Sigmoid colon (tissue), 7 donors: ENCODE data around the gene PLXNA4. TPM values are rescaled to one million over a fixed set of nuclear protein-coding genes. Genes with fewer than 3 reads are reported as not detected.

Experiments used
- DNase-seq: peaks from one replicate; pipeline ENCODE4 v3.0.0-alpha.2; 2019
- H3K27ac ChIP-seq, 4 donors: fragments of 200-600 bp; sonication (generic); one replicate each; pipeline ENCODE4 v1.5.1; 2016 to 2019; ENCODE audit warnings: mild to moderate bottlenecking in 1 of 4
- H3K27me3 ChIP-seq, 3 donors: fragments of 200-600 bp; sonication (generic); one replicate each; pipeline ENCODE4 v1.5.1; 2019; ENCODE audit warnings: mild to moderate bottlenecking in 1 of 3
- H3K36me3 ChIP-seq, 4 donors: fragments of 200-600 bp; sonication (generic); one replicate each; pipeline ENCODE4 v1.5.1; 2016 to 2019
- H3K4me1 ChIP-seq, 4 donors: fragments of 200-600 bp; sonication (generic); one replicate each; pipeline ENCODE4 v1.5.1; 2017 to 2019
- H3K4me3 ChIP-seq, 4 donors: fragments of 200-600 bp; sonication (generic); one replicate each; pipeline ENCODE4 v1.5.1; 2017 to 2019; ENCODE audit warnings: mild to moderate bottlenecking in 2 of 4, moderate library complexity in 1 of 4
- H3K9me3 ChIP-seq, 4 donors: fragments of 200-600 bp in 3 of 4; sonication (generic) in 3 of 4; one replicate each; pipeline versions ENCODE4 v1.5.1 to v1.6.1; 2013 to 2019
- EP300 ChIP-seq, 4 donors: sonication (generic); formaldehyde crosslinking; IDR thresholded peaks; one replicate each; pipeline ENCODE4 v1.6.1; 2017; ENCODE audit warnings: antibody characterized with exemption in 4 of 4
- POLR2A ChIP-seq, 2 donors: fragments of 450-650 bp; IDR thresholded peaks; one replicate each; pipeline ENCODE4 v1.6.1; 2016; ENCODE audit warnings: antibody characterized with exemption in 2 of 2, mild to moderate bottlenecking in 2 of 2, moderate library complexity in 2 of 2
- POLR2AphosphoS5 ChIP-seq, 4 donors: sonication (generic); formaldehyde crosslinking; IDR thresholded peaks; one replicate each; pipeline ENCODE4 v1.6.1; 2017; ENCODE audit warnings: antibody characterized with exemption in 4 of 4
- WGBS, 2 donors: extraction: QIAGEN DNeasy Blood & Tissue Kit; methylation state at CpG; one replicate each; pipeline ENCODE4 v1.1.7; 2013; 5-methylcytosine and 5-hydroxymethylcytosine counted together
- intact Hi-C: fragments of 100-400 bp; cut with DNase I; formaldehyde crosslinking; loops from one replicate; pipeline ENCODE4 v1.15.1; 2023
- polyA plus RNA-seq, 3 donors: library from polyadenylated mRNA; stranded (reverse); fragments of 200-250 nt; gene quantifications; one replicate each; pipeline ENCODE4 v1.2.3, GENCODE V29; 2013
- total RNA-seq, 4 donors: library from RNA; depleted of rRNA; stranded (reverse); fragments of >200 nt; gene quantifications; one replicate each; pipeline ENCODE4 v1.1.0, GENCODE V29; 2016
- TF ChIP-seq, protein P1 (sequence below), 4 experiments: fragments of 450-650 bp in 3 of 4; fragments of 200-600 bp in 1 of 4; IDR thresholded peaks; one replicate each; pipeline ENCODE4 v1.5.1; 2016 to 2019; ENCODE audit warnings: antibody characterized with exemption in 4 of 4, mild to moderate bottlenecking in 3 of 4, moderate library complexity in 2 of 4
- donor health status: healthy with polysubstance abuse.
- donor health status: Bipolar disorder and iron deficiency.
- donor health status: healthy.

Gene PLXNA4
- total and polyA plus RNA-seq, 7 donors = under 0.01 to 10.5 (median 3.7) TPM; not detected in 1

DNA sequence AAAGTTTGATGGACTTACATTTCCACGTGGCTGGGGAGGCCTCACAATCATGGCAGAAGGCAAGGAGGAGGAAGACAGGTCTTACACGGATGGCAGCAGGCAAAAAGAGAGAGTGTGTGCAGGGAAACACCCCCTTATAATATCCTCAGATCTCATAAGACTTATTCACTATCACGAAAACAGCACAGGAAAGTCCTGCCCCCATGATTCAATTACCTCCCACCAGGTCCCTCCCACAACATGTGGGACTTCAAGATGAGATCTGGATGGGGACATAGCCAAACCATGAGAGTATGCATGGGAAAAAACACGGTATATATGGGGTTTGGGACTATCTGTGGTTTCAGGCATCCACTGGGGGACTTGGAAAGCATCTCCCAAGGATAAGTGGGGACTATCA, 78.0 kb downstream of the PLXNA4 start:
- no peaks in the 10 kb centered on the region for H3K27me3 ChIP-seq
- H3K27ac ChIP-seq = no peak overlapping the region
- H3K4me3 ChIP-seq = no peak overlapping the region
- DNase-seq = no peak
- intact Hi-C loops = no loop called here
- H3K36me3 ChIP-seq = no peaks in the 10 kb centered on the region
- no peak for TF ChIP-seq EP300 (IDR thresholded peaks at IDR 0.05)
- TF ChIP-seq, protein P1, sequence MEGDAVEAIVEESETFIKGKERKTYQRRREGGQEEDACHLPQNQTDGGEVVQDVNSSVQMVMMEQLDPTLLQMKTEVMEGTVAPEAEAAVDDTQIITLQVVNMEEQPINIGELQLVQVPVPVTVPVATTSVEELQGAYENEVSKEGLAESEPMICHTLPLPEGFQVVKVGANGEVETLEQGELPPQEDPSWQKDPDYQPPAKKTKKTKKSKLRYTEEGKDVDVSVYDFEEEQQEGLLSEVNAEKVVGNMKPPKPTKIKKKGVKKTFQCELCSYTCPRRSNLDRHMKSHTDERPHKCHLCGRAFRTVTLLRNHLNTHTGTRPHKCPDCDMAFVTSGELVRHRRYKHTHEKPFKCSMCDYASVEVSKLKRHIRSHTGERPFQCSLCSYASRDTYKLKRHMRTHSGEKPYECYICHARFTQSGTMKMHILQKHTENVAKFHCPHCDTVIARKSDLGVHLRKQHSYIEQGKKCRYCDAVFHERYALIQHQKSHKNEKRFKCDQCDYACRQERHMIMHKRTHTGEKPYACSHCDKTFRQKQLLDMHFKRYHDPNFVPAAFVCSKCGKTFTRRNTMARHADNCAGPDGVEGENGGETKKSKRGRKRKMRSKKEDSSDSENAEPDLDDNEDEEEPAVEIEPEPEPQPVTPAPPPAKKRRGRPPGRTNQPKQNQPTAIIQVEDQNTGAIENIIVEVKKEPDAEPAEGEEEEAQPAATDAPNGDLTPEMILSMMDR (IDR thresholded peaks at IDR 0.05) = no peak
- no peak for TF ChIP-seq POLR2A (IDR thresholded peaks at IDR 0.05)
- no peak for TF ChIP-seq POLR2AphosphoS5 (IDR thresholded peaks at IDR 0.05)
- WGBS, 2 donors = 55 to 80% methylated on average over 4 of the region's 4 CpGs
- H3K9me3 ChIP-seq = no peaks in the 10 kb centered on the region
- peaks cover 0 to 6% (median 0%) of the 10 kb centered on the region in 4 donors for H3K4me1 ChIP-seq

DNA sequence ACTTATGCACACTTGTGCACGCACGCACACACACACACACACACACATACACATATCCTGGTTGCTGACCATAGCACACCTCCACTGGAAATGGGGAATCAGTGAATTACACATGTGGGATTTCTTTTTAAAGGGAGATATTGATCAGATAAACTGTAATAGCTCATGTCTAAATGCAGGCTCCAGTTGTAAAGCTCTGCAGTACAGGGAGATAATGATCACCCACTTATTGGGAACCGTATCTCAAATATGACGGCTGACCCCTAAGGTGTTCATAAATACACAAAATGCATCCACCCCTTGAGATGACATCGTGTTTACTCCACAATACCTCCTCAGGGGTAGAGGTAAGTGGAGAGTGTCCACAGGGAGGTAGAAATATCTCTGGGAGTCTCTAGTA, 79.2 kb downstream of the PLXNA4 start:
- Histone ChIP-seq H3K9me3 (no peaks in the 10 kb centered on the region), H3K36me3 (no peaks in the 10 kb centered on the region), H3K4me3 (no peak overlapping the region), H3K4me1 (peaks cover 0 to 6% (median 0%) of the 10 kb centered on the region in 4 donors), H3K27ac (no peak overlapping the region), H3K27me3 (no peaks in the 10 kb centered on the region)
- TF ChIP-seq POLR2A (IDR thresholded peaks at IDR 0.05) = no peak
- TF ChIP-seq, protein P1 (IDR thresholded peaks at IDR 0.05) = no peak
- no peak for TF ChIP-seq EP300 (IDR thresholded peaks at IDR 0.05)
- TF ChIP-seq POLR2AphosphoS5 (IDR thresholded peaks at IDR 0.05) = no peak
- intact Hi-C loops = no loop called here
- no peak for DNase-seq
- 86 to 87% methylated on average over 5 of the region's 5 CpGs for WGBS, 2 donors

DNA sequence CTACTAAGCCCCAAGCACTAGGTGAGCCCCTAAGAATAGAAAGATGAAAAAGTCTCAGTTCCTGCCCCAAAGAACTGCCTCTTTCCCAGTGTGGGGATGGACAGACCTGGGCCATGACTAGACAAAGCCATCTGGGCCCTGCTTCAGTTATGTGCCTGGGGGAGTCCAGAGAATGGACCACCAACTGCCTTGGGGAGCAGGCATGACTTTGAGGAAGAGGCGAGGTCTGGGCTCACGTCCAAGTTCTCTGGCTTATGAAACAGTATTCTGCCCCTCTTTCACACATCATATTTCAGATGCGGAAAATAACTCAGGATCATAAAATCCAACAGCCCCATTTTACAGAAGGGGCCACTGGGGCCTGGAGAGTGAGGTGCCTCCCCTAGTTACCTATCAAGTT, 80.3 kb downstream of the PLXNA4 start:
- intact Hi-C loops = no loop called here
- peaks cover 0 to 6% (median 5%) of the 10 kb centered on the region in 4 donors for H3K4me1 ChIP-seq
- 50 to 64% methylated on average over 3 of the region's 3 CpGs for WGBS, 2 donors
- TF ChIP-seq POLR2AphosphoS5 (IDR thresholded peaks at IDR 0.05) (no peak), EP300 (IDR thresholded peaks at IDR 0.05) (no peak), POLR2A (IDR thresholded peaks at IDR 0.05) (no peak)
- TF ChIP-seq, protein P1 (IDR thresholded peaks at IDR 0.05) = no peak
- H3K4me3 ChIP-seq = no peak overlapping the region
- no peak overlapping the region for H3K27ac ChIP-seq
- H3K36me3 ChIP-seq = no peaks in the 10 kb centered on the region
- H3K9me3 ChIP-seq = no peaks in the 10 kb centered on the region
- no peak for DNase-seq
- no peaks in the 10 kb centered on the region for H3K27me3 ChIP-seq

DNA sequence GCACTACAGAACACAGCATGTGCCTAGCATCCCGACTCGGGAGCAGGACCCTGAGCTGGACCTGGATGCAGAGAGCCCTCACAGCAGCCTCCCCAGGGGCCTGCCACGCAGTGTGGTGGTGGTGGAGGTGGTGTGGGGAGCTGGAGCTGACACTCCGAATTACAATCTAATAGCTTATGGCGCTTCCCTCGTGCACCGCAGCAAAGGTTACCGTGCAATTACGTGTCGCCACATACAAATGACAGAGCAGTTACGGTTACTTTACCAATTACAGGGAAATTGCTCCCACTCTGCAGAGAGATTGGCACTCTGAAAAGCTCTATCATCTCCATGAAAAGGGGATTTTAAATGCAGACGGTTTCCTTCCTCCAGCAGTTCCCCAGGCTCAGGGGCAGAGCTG, 81.8 kb downstream of the PLXNA4 start:
- Histone ChIP-seq H3K9me3 (no peaks in the 10 kb centered on the region), H3K4me1 (peaks cover 0 to 6% (median 5%) of the 10 kb centered on the region in 4 donors), H3K36me3 (no peaks in the 10 kb centered on the region), H3K27me3 (no peaks in the 10 kb centered on the region), H3K27ac (no peak overlapping the region), H3K4me3 (no peak overlapping the region)
- DNase-seq = no peak
- TF ChIP-seq, protein P1 (IDR thresholded peaks at IDR 0.05) = no peak
- no peak for TF ChIP-seq POLR2A (IDR thresholded peaks at IDR 0.05)
- 91 to 92% methylated on average over 12 of the region's 12 CpGs for WGBS, 2 donors
- intact Hi-C loops = no loop called here

DNA sequence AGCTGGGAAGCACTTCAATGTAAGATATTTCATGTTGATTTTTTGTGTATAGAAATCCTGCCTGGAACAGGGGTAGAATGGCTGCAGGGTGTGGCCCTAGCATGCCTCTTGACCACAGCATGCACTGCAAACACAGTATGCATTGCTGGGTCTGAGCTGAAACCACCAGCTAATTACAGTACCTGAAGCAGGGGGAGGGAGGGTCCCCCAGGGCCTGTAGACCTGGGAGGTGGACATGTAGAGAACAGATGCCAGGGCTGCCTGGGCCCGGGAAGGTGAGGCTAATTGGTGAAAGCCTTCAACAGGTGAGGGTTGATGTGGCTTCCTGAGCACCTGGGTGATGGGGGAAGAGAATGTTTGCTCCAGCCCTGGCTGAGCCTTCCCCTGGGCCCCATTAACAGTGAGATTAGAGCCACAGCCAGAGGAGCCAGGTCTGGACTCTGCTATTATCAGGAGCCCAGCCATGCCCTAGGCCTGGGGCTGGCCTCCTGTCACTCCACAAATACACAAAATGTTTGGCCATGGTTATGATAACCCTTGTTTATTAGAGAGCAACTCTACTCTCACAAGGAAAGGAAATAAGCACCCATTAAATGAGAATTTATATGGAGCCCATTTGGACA, 83.3 kb downstream of the PLXNA4 start:
- H3K36me3 ChIP-seq = no peaks in the 10 kb centered on the region
- H3K27ac ChIP-seq = no peak overlapping the region
- H3K27me3 ChIP-seq = no peaks in the 10 kb centered on the region
- no peak for TF ChIP-seq EP300 (IDR thresholded peaks at IDR 0.05)
- H3K4me1 ChIP-seq = peaks cover 0 to 17% (median 13%) of the 10 kb centered on the region in 4 donors
- 84 to 86% methylated on average over 1 of the region's 1 CpG for whole genome bisulfite sequencing, 2 donors
- intact Hi-C loops = no loop called here
- H3K9me3 ChIP-seq = no peaks in the 10 kb centered on the region
- no peak overlapping the region for H3K4me3 ChIP-seq
- DNase-seq = no peak
